Measurements from ENCODE around the gene TMEM37. TPM values are rescaled to one million over a fixed set of nuclear protein-coding genes. Genes with fewer than 3 reads are reported as not detected.

The TMEM37 gene
- total RNA-seq, 1 experiment from 2014 or later = 9.6 TPM

GRCh38 chr2:119461811-119462210 lies 30.2 kb downstream of the TMEM37 start:
- H3K27ac Mint-ChIP-seq = no peak overlapping the region
- H3K4me1 Mint-ChIP-seq = no peaks in the 10 kb centered on the region
- no peaks in the 10 kb centered on the region for H3K9me3 Mint-ChIP-seq
- H3K36me3 Mint-ChIP-seq = no peaks in the 10 kb centered on the region
- POLR2A ChIA-PET = no interaction called here
- H3K4me3 Mint-ChIP-seq = no peak overlapping the region
- TF ChIP-seq GABPB1 (CRISPR knock-in tag; IDR thresholded peaks at IDR 0.05) (no peak), TCF7 (CRISPR knock-in tag; IDR thresholded peaks at IDR 0.05; ENCODE audit: low read depth) (no peak), ZNF317 (CRISPR knock-in tag; IDR thresholded peaks at IDR 0.05; ENCODE audit: borderline replicate concordance, low read depth) (no peak), MXD4 (CRISPR knock-in tag; IDR thresholded peaks at IDR 0.05; ENCODE audit: borderline replicate concordance) (no peak), ZNF416 (CRISPR knock-in tag; IDR thresholded peaks at IDR 0.05) (no peak), AFF4 (CRISPR knock-in tag; IDR thresholded peaks at IDR 0.05; ENCODE audit: borderline replicate concordance) (no peak), IRF2 (CRISPR knock-in tag; IDR thresholded peaks at IDR 0.05; ENCODE audit: borderline replicate concordance, low read depth) (no peak)
- DNase-seq (ENCODE audit: low spot score) = no peak
- CTCF ChIA-PET = interaction anchor here (0.7 to 2.1 kb wide), 2 partner anchors 14 to 489 kb away, joined by 3 to 23 read pairs; no protein-coding TSS in a partner anchor
- no peak for ATAC-seq
- no peaks in the 10 kb centered on the region for H3K27me3 Mint-ChIP-seq (ENCODE audit: low read depth)

- DNase-seq (ENCODE audit: low spot score) (no peak), ATAC-seq (no peak)
- H3K4me1 Mint-ChIP-seq = no peaks in the 10 kb centered on the region
- no peak overlapping the region for H3K4me3 Mint-ChIP-seq
- ChIA-PET CTCF (interaction anchor here (2.1 kb wide), 1 partner anchor 13 kb away, joined by 23 read pairs; no protein-coding TSS in a partner anchor), POLR2A (no interaction called here)
- H3K36me3 Mint-ChIP-seq = no peaks in the 10 kb centered on the region
- no peaks in the 10 kb centered on the region for H3K27me3 Mint-ChIP-seq (ENCODE audit: low read depth)
- no peaks in the 10 kb centered on the region for H3K9me3 Mint-ChIP-seq
- no peak for TF ChIP-seq ESRRA (CRISPR knock-in tag; IDR thresholded peaks at IDR 0.05; ENCODE audit: borderline replicate concordance)
- TF ChIP-seq FOXJ3 (CRISPR knock-in tag; IDR thresholded peaks at IDR 0.05; ENCODE audit: borderline replicate concordance) = no peak
- no peak for TF ChIP-seq USF1 (CRISPR knock-in tag; IDR thresholded peaks at IDR 0.05)
- TF ChIP-seq NFATC4 (CRISPR knock-in tag; IDR thresholded peaks at IDR 0.05) = no peak
- no peak for TF ChIP-seq HMGXB4 (CRISPR knock-in tag; IDR thresholded peaks at IDR 0.05)
- no peak for TF ChIP-seq JUN (CRISPR knock-in tag; IDR thresholded peaks at IDR 0.05)
- TF ChIP-seq NR1H2 (CRISPR knock-in tag; IDR thresholded peaks at IDR 0.05) = no peak
- no peak overlapping the region for H3K27ac Mint-ChIP-seq
Observed at GRCh38 chr2:119462574-119462973, 30.9 kb downstream of the TMEM37 start.

- ChIA-PET CTCF (interaction anchor here (2.1 kb wide), 1 partner anchor 13 kb away, joined by 23 read pairs; no protein-coding TSS in a partner anchor), POLR2A (no interaction called here)
- no peak for DNase-seq (ENCODE audit: low spot score)
- Mint-ChIP-seq H3K27ac (no peak overlapping the region), H3K9me3 (no peaks in the 10 kb centered on the region), H3K27me3 (ENCODE audit: low read depth) (no peaks in the 10 kb centered on the region), H3K4me1 (no peaks in the 10 kb centered on the region), H3K36me3 (no peaks in the 10 kb centered on the region), H3K4me3 (no peak overlapping the region)
- ATAC-seq = no peak
- no peak for TF ChIP-seq ZNF423 (CRISPR knock-in tag; IDR thresholded peaks at IDR 0.05)
- TF ChIP-seq PRDM15 (CRISPR knock-in tag; IDR thresholded peaks at IDR 0.05) = no peak
- no peak for TF ChIP-seq ZNF532 (CRISPR knock-in tag; IDR thresholded peaks at IDR 0.05; ENCODE audit: borderline replicate concordance)
Observed at GRCh38 chr2:119463136-119463535, 31.5 kb downstream of the TMEM37 start.

Data from WTC11 (cell line).